Gastroesophageal sphincter (tissue), 4 donors: ENCODE data around the gene NCK2. TPM values are rescaled to one million over a fixed set of nuclear protein-coding genes. Genes with fewer than 3 reads are reported as not detected.

Source experiments
- ATAC-seq: fragments of 150-250 bp; one replicate; pipeline ENCODE4 v1.9.1; 2016; ENCODE audit warnings: mild to moderate bottlenecking, moderate library complexity
- H3K27ac ChIP-seq, 4 donors: fragments of 200-600 bp; sonication (generic) in 3 of 4; 1 replicate in 3 of 4; 2 replicates in 1 of 4; pipeline ENCODE4 v1.5.1; 2016 to 2019
- H3K27me3 ChIP-seq: fragments of 200-600 bp; sonication (generic); one replicate; pipeline ENCODE4 v1.5.1; 2019
- H3K36me3 ChIP-seq, 2 donors: fragments of 200-600 bp; sonication (generic); one replicate each; pipeline ENCODE4 v1.5.1; 2019; ENCODE audit warnings: control low read depth in 1 of 2
- H3K4me1 ChIP-seq, 3 donors: fragments of 200-600 bp; sonication (generic); 1 replicate in 2 of 3; 2 replicates in 1 of 3; pipeline ENCODE4 v1.5.1; 2016 to 2019; ENCODE audit warnings: control low read depth in 2 of 3
- H3K4me3 ChIP-seq, 2 donors: fragments of 200-600 bp; sonication (generic); one replicate each; pipeline ENCODE4 v1.5.1; 2019; ENCODE audit warnings: mild to moderate bottlenecking in 1 of 2, moderate library complexity in 1 of 2
- H3K9me3 ChIP-seq, 3 donors: fragments of 200-600 bp; sonication (generic); one replicate each; pipeline ENCODE4 v1.5.1; 2017 to 2019; ENCODE audit warnings: control low read depth in 2 of 3
- EP300 ChIP-seq: sonication (generic); formaldehyde crosslinking; IDR thresholded peaks from one replicate; pipeline ENCODE4 v1.6.1; 2017; ENCODE audit warnings: antibody characterized with exemption, mild to moderate bottlenecking
- POLR2A ChIP-seq, 2 donors: fragments of 450-650 bp; IDR thresholded peaks; one replicate each; pipeline ENCODE4 v1.6.1; 2017; ENCODE audit warnings: antibody characterized with exemption in 2 of 2, mild to moderate bottlenecking in 2 of 2, moderate library complexity in 1 of 2
- POLR2AphosphoS5 ChIP-seq: sonication (generic); formaldehyde crosslinking; IDR thresholded peaks from one replicate; pipeline ENCODE4 v1.6.1; 2017; ENCODE audit warnings: antibody characterized with exemption
- WGBS, 2 donors: methylation state at CpG; one replicate each; pipeline ENCODE4 v1.1.5; 2018; ENCODE audit warnings: low coverage in 1 of 2; 5-methylcytosine and 5-hydroxymethylcytosine counted together
- total RNA-seq, 4 donors: library from RNA; depleted of rRNA; stranded (reverse); fragments of >200 nt; gene quantifications; one replicate each; pipeline ENCODE4 v1.1.0, GENCODE V29; 2016
- TF ChIP-seq, protein P1 (sequence below), 4 experiments: fragments of 200-600 bp in 2 of 4; fragments of 450-650 bp in 2 of 4; sonication (generic) in 1 of 4; IDR thresholded peaks; one replicate each; pipeline ENCODE4 v1.5.1; 2017 to 2019; ENCODE audit warnings: antibody characterized with exemption in 4 of 4, mild to moderate bottlenecking in 2 of 4, moderate library complexity in 2 of 4

Gene NCK2
- total RNA-seq, 4 donors from 2014 or later: 63.0 to 131 (median 89.5) TPM

DNA sequence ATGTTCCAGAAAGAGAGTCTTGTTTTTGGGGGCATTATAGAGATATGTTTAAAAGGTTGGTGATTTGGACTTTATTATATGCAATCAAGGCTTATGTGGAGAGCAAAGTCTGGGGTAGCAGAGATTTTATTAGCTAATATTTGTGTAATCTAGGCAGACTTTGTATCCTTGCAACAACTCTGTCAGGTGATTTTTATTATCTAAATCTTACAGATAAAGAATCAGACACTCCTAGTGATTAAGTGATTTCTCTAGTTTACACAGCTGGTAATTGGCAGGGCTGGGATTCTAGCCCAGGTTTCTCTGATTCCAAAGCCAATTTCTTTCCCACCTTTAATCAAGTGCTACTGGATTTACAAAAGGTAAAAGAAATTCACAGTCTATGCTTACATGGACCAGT is 33.3 kb upstream of the NCK2 start:
- TF ChIP-seq POLR2A (IDR thresholded peaks at IDR 0.05): no peak
- TF ChIP-seq, protein P1, sequence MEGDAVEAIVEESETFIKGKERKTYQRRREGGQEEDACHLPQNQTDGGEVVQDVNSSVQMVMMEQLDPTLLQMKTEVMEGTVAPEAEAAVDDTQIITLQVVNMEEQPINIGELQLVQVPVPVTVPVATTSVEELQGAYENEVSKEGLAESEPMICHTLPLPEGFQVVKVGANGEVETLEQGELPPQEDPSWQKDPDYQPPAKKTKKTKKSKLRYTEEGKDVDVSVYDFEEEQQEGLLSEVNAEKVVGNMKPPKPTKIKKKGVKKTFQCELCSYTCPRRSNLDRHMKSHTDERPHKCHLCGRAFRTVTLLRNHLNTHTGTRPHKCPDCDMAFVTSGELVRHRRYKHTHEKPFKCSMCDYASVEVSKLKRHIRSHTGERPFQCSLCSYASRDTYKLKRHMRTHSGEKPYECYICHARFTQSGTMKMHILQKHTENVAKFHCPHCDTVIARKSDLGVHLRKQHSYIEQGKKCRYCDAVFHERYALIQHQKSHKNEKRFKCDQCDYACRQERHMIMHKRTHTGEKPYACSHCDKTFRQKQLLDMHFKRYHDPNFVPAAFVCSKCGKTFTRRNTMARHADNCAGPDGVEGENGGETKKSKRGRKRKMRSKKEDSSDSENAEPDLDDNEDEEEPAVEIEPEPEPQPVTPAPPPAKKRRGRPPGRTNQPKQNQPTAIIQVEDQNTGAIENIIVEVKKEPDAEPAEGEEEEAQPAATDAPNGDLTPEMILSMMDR (IDR thresholded peaks at IDR 0.05): no peak
- no peaks in the 10 kb centered on the region for H3K9me3 ChIP-seq
- H3K27ac ChIP-seq: no peak overlapping the region
- ATAC-seq: no peak
- peaks cover 5% of the 10 kb centered on the region for H3K27me3 ChIP-seq
- H3K4me3 ChIP-seq: no peak overlapping the region
- no peaks in the 10 kb centered on the region for H3K36me3 ChIP-seq
- H3K4me1 ChIP-seq: no peaks in the 10 kb centered on the region

DNA sequence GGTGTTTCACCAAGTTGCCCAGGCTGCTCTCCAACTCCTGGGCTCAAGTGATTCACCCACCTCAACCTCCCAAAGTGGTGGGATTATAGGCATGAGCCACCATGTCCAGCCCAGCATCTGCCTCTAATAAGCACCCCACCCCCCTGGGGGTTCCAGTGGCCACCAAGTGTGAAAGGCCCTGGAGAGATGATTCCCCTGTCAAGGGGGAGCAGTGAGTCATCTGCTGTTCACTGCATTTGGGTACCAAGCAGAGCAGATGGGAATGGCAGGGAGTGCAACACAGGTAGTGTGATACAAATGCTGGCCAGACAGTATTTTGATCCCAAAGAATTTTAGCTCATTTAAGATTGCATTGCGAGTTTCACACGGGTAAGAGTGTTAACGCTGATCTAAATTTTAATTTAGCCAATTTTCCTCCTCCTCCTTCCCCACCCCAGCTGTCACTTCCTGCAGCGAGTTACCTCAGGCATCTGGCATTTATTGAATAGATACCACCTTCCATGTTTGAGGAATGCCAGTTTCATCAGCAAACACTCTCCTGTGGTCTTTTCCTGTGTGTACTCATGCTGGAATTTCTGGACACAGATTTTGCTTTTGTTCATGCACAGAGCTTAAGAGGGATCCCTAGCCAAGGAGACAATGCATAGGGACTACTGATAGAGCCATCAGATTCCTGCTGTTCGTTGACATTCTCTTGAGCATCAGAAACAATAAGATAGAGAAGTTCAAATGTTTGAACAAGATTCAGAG is 32.4 kb upstream of the NCK2 start:
- Histone ChIP-seq H3K36me3 (no peaks in the 10 kb centered on the region), H3K9me3 (no peaks in the 10 kb centered on the region), H3K4me1 (no peaks in the 10 kb centered on the region), H3K4me3 (no peak overlapping the region), H3K27ac (no peak overlapping the region), H3K27me3 (peaks cover 5% of the 10 kb centered on the region)
- WGBS, 2 donors: 61 to 77% methylated on average over 5 of the region's 5 CpGs
- no peak for ATAC-seq
- TF ChIP-seq EP300 (no peak), POLR2AphosphoS5 (no peak), POLR2A (IDR thresholded peaks at IDR 0.05) (no peak)
- TF ChIP-seq, protein P1 (IDR thresholded peaks at IDR 0.05): no peak

DNA sequence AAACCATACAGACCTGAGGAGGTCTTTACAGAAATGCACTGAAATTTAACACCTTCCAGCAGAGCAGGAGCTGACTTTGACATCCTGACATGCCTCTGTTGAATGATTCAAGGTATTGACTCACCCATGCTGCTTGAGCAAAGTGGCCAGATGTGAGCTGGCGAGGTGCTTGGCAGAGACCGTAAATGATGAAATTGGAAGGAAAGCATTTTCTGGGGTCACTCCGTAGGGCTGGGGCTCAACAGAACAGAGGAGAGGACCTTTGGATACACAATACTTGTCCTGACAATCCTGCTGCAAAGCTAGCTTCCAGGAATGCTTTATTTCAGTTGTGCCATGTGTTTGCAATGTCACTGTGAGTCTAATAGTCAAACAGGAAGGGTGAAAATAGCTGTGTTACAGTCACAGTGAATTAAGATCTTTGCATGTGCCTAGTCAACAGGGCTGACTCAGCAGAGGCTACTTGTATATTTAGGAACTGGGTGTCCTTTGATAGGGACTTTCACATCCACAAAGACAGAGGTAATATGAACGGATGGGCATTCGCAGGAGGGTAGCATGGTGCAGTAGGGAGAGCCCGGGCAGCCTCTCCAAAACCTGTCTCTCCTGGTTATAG is 31.6 kb upstream of the NCK2 start:
- H3K9me3 ChIP-seq: no peaks in the 10 kb centered on the region
- 86 to 93% methylated on average over 6 of the region's 6 CpGs for WGBS, 2 donors
- H3K4me3 ChIP-seq: no peak overlapping the region
- peaks cover 5% of the 10 kb centered on the region for H3K27me3 ChIP-seq
- TF ChIP-seq EP300 (no peak), POLR2AphosphoS5 (no peak), POLR2A (IDR thresholded peaks at IDR 0.05) (no peak)
- TF ChIP-seq, protein P1 (IDR thresholded peaks at IDR 0.05): no peak
- no peak for ATAC-seq
- H3K36me3 ChIP-seq: no peaks in the 10 kb centered on the region
- H3K4me1 ChIP-seq: no peaks in the 10 kb centered on the region
- H3K27ac ChIP-seq: no peak overlapping the region

DNA sequence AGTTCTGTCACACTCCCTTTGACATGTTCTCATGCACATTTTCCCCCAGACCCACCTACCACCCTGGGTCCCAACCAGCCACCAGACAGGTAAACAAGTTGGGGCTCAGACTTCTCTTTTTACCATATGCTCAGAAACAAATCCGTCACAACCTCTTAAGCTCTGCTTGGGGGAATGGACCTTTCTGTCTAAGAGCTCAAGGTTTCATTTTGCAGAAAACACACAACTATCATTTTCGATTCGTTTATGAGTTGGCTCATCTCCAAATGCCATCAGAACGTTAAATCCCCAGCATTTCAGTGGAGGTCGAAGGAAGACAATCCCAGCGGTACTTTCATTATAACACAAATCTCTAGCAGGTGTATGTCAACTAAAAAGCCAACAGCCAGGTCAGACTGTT is 30.6 kb upstream of the NCK2 start:
- 56 to 67% methylated on average over 3 to 6 of the region's 6 CpGs for WGBS, 2 donors
- Histone ChIP-seq H3K27me3 (peaks cover 5% of the 10 kb centered on the region), H3K4me3 (no peak overlapping the region), H3K4me1 (no peaks in the 10 kb centered on the region), H3K9me3 (no peaks in the 10 kb centered on the region), H3K36me3 (no peaks in the 10 kb centered on the region), H3K27ac (no peak overlapping the region)
- TF ChIP-seq EP300: no peak
- no peak for TF ChIP-seq POLR2A (IDR thresholded peaks at IDR 0.05)
- no peak for TF ChIP-seq POLR2AphosphoS5
- TF ChIP-seq, protein P1 (IDR thresholded peaks at IDR 0.05): no peak
- ATAC-seq: no peak

DNA sequence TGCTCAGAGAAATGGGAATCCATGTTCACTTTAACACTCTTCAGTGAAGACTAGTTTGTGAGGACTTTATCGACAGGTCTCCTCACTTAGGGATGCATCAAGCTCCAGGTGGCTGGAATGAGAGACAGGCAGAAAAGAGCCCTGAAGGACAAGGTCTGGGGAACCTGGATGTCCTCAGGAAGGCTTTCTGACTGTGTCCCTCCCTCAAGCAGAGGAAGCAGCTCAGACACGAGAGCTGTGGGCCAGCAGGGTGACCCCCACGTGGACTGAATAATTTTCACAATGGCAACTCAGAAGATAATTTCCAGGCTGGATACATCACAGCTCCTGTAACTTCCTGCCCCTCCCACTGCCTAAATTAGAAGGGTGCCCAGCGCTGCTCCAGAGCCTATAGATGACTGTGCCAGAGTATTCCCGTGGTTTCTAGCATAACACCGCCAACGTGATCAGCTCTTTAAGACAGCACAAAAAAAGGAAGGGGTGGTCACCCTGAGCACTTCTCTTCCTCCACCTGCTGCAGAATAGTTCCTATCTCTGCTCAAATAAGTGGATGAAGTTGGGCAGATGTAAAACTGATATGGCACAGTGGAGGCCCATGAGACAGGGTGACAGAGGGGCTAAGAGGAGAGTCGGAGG is 25.7 kb upstream of the NCK2 start:
- 64 to 94% methylated on average over 2 to 6 of the region's 8 CpGs for WGBS, 2 donors
- no peaks in the 10 kb centered on the region for H3K4me1 ChIP-seq

More for the DNA sequence above, 25.7 kb upstream of the NCK2 start:
- Histone ChIP-seq H3K4me3 (no peak overlapping the region), H3K27ac (no peak overlapping the region), H3K9me3 (no peaks in the 10 kb centered on the region), H3K27me3 (no peaks in the 10 kb centered on the region), H3K36me3 (no peaks in the 10 kb centered on the region)
- no peak for ATAC-seq
- TF ChIP-seq POLR2A (IDR thresholded peaks at IDR 0.05): no peak
- no peak for TF ChIP-seq POLR2AphosphoS5
- TF ChIP-seq, protein P1 (IDR thresholded peaks at IDR 0.05): no peak
- TF ChIP-seq EP300: no peak
